ENCODE results near the gene COPZ1. TPM values are rescaled to one million over a fixed set of nuclear protein-coding genes. Genes with fewer than 3 reads are reported as not detected.

Gene COPZ1
- total and polyA plus RNA-seq, 4 donors, result 54.1 to 72.1 (median 67.2) TPM

- intact Hi-C loops (cut with DNase I), result no loop called here
- Histone ChIP-seq H3K27ac (ENCODE audit: low read depth in 1 of 2, low read length in 2 of 2) (no peak overlapping the region), H3K9me3 (ENCODE audit: control insufficient read depth, low read length) (no peaks in the 10 kb centered on the region), H3K27me3 (ENCODE audit: control insufficient read depth in 1 of 2, insufficient read depth in 2 of 2, low read length in 1 of 2) (no peaks in the 10 kb centered on the region), H3K4me3 (ENCODE audit: low read length in 2 of 2) (no peak overlapping the region), H3K4me1 (ENCODE audit: control insufficient read depth in 1 of 2, insufficient read depth in 2 of 2, low read length in 2 of 2) (no peaks in the 10 kb centered on the region), H3K36me3 (ENCODE audit: control insufficient read depth in 1 of 2, insufficient read depth in 2 of 2, low read length in 1 of 2) (peaks cover 0 to 2% of the 10 kb centered on the region in 2 donors)
- ATAC-seq (ENCODE audit: low FRiP score), result peak; percentile 28
- 81 to 86% methylated on average over 5 to 7 of the region's 7 CpGs for WGBS, 2 donors
- DNase-seq, result no peak
Observed at GRCh38 chr12:54390176-54390667, 65.3 kb downstream of the COPZ1 start.

GRCh38 chr12:54390668-54391551 lies 66.0 kb downstream of the COPZ1 start:
- DNase-seq, result peak; percentile 59 to 86
- Histone ChIP-seq H3K4me1 (ENCODE audit: control insufficient read depth in 1 of 2, insufficient read depth in 2 of 2, low read length in 2 of 2) (no peaks in the 10 kb centered on the region), H3K27me3 (ENCODE audit: control insufficient read depth in 1 of 2, insufficient read depth in 2 of 2, low read length in 1 of 2) (no peaks in the 10 kb centered on the region), H3K4me3 (ENCODE audit: low read length in 2 of 2) (no peak overlapping the region), H3K9me3 (ENCODE audit: control insufficient read depth, low read length) (no peaks in the 10 kb centered on the region), H3K27ac (ENCODE audit: low read depth in 1 of 2, low read length in 2 of 2) (no peak overlapping the region), H3K36me3 (ENCODE audit: control insufficient read depth in 1 of 2, insufficient read depth in 2 of 2, low read length in 1 of 2) (peaks cover 3 to 5% of the 10 kb centered on the region in 2 donors)
- 18 to 23% methylated on average over 36 to 51 of the region's 51 CpGs for WGBS, 2 donors
- peak; percentile 3 for ATAC-seq (ENCODE audit: low FRiP score)
- intact Hi-C loops (cut with DNase I), result no loop called here

DNA sequence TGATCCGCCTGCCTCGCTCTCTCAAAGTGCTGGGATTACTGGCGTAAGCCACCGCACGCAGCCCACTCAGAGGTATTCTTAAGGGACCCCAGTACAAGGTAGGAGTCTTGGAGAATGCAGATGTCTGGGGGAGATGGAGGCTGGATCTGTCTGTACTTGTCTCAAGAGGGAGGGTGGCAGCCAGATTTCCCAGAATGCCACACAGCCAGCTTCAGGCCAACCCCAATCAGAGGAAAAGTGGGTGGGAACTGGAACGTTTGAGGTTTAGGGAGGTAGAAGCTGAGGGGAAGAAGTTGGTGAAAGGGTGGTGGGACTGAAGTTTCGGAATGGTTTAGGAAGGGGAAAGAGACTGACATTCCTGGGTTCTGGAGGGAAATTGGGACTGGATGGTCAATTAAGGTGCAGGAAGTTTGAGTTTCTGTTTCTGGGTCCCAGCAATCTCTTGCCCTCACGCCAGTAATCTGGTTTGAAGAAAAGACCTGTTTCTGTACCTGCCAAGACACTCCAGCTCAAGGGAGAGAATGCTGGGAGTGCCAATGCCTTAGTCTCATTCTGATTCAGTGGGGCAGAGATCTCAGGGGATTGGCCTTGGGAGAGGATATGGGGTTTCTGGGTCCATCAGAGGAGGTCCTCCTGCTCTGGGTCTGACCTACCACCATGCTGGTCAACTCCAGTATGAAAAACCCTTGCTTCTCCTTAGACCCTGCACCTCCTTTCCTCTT lies 67.7 kb downstream of the COPZ1 start:
- Histone ChIP-seq H3K9me3 (ENCODE audit: control insufficient read depth, low read length) (no peaks in the 10 kb centered on the region), H3K27me3 (ENCODE audit: control insufficient read depth in 1 of 2, insufficient read depth in 2 of 2, low read length in 1 of 2) (no peaks in the 10 kb centered on the region), H3K27ac (ENCODE audit: low read depth in 1 of 2, low read length in 2 of 2) (no peak overlapping the region), H3K4me1 (ENCODE audit: control insufficient read depth in 1 of 2, insufficient read depth in 2 of 2, low read length in 2 of 2) (no peaks in the 10 kb centered on the region), H3K4me3 (ENCODE audit: low read length in 2 of 2) (no peak overlapping the region), H3K36me3 (ENCODE audit: control insufficient read depth in 1 of 2, insufficient read depth in 2 of 2, low read length in 1 of 2) (peaks cover 10 to 16% of the 10 kb centered on the region in 2 donors)
- 85 to 89% methylated on average over 8 of the region's 8 CpGs for WGBS, 2 donors
- ATAC-seq (ENCODE audit: low FRiP score), result no peak
- intact Hi-C loops (cut with DNase I), result no loop called here
- no peak for DNase-seq

GRCh38 chr12:54393207-54393609 lies 68.3 kb downstream of the COPZ1 start:
- Histone ChIP-seq H3K27ac (ENCODE audit: low read depth in 1 of 2, low read length in 2 of 2) (no peak overlapping the region), H3K9me3 (ENCODE audit: control insufficient read depth, low read length) (no peaks in the 10 kb centered on the region), H3K4me3 (ENCODE audit: low read length in 2 of 2) (no peak overlapping the region), H3K27me3 (ENCODE audit: control insufficient read depth in 1 of 2, insufficient read depth in 2 of 2, low read length in 1 of 2) (no peaks in the 10 kb centered on the region), H3K4me1 (ENCODE audit: control insufficient read depth in 1 of 2, insufficient read depth in 2 of 2, low read length in 2 of 2) (no peaks in the 10 kb centered on the region), H3K36me3 (ENCODE audit: control insufficient read depth in 1 of 2, insufficient read depth in 2 of 2, low read length in 1 of 2) (peaks cover 10 to 17% of the 10 kb centered on the region in 2 donors)
- 75 to 77% methylated on average over 6 of the region's 6 CpGs for WGBS, 2 donors
- intact Hi-C loops (cut with DNase I), result no loop called here
- DNase-seq (no peak), ATAC-seq (ENCODE audit: low FRiP score) (no peak)

DNA sequence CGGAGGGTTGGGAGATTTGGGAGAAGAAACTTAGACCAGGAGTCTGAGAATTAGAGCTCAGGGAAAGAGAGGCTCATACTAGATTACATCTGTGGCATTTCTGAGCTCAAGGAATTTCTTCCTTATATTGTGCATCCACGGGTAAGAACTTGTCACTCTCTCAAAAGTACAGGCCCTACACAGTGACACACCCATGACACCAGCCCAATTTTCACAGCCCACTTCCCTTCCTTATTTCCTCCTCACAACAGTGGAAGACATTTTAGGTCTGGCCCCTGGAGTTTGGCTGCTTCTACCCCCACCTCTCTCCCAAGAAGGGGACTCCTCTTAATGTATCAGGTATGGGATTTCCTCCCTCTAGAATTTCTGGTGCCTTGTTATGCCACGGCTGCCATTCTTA lies 68.8 kb downstream of the COPZ1 start:
- WGBS, 2 donors, result 87 to 88% methylated on average over 3 of the region's 3 CpGs
- DNase-seq, result no peak
- Histone ChIP-seq H3K4me3 (ENCODE audit: low read length in 2 of 2) (no peak overlapping the region), H3K4me1 (ENCODE audit: control insufficient read depth in 1 of 2, insufficient read depth in 2 of 2, low read length in 2 of 2) (no peaks in the 10 kb centered on the region), H3K27me3 (ENCODE audit: control insufficient read depth in 1 of 2, insufficient read depth in 2 of 2, low read length in 1 of 2) (no peaks in the 10 kb centered on the region), H3K27ac (ENCODE audit: low read depth in 1 of 2, low read length in 2 of 2) (no peak overlapping the region), H3K36me3 (ENCODE audit: control insufficient read depth in 1 of 2, insufficient read depth in 2 of 2, low read length in 1 of 2) (peaks cover 10 to 20% of the 10 kb centered on the region in 2 donors), H3K9me3 (ENCODE audit: control insufficient read depth, low read length) (no peaks in the 10 kb centered on the region)
- intact Hi-C loops (cut with DNase I), result no loop called here
- ATAC-seq (ENCODE audit: low FRiP score), result no peak

GRCh38 chr12:54394281-54394719 lies 69.4 kb downstream of the COPZ1 start:
- no peak for DNase-seq
- WGBS, 2 donors, result 55 to 59% methylated on average over 4 of the region's 4 CpGs

GRCh38 chr12:54394986-54395385 lies 70.1 kb downstream of the COPZ1 start:
- WGBS, 2 donors, result 56 to 72% methylated on average over 1 of the region's 1 CpG

More at GRCh38 chr12:54394281-54394719, 69.4 kb downstream of the COPZ1 start:
- Histone ChIP-seq H3K9me3 (ENCODE audit: control insufficient read depth, low read length) (no peaks in the 10 kb centered on the region), H3K27ac (ENCODE audit: low read depth in 1 of 2, low read length in 2 of 2) (no peak overlapping the region), H3K36me3 (ENCODE audit: control insufficient read depth in 1 of 2, insufficient read depth in 2 of 2, low read length in 1 of 2) (peaks cover 10 to 20% of the 10 kb centered on the region in 2 donors), H3K4me3 (ENCODE audit: low read length in 2 of 2) (no peak overlapping the region), H3K4me1 (ENCODE audit: control insufficient read depth in 1 of 2, insufficient read depth in 2 of 2, low read length in 2 of 2) (no peaks in the 10 kb centered on the region), H3K27me3 (ENCODE audit: control insufficient read depth in 1 of 2, insufficient read depth in 2 of 2, low read length in 1 of 2) (no peaks in the 10 kb centered on the region)
- ATAC-seq (ENCODE audit: low FRiP score), result peak; percentile 30
- intact Hi-C loops (cut with DNase I), result no loop called here

GRCh38 chr12:54395545-54395944 lies 70.6 kb downstream of the COPZ1 start:
- Histone ChIP-seq H3K9me3 (ENCODE audit: control insufficient read depth, low read length) (no peaks in the 10 kb centered on the region), H3K4me1 (ENCODE audit: control insufficient read depth in 1 of 2, insufficient read depth in 2 of 2, low read length in 2 of 2) (no peaks in the 10 kb centered on the region), H3K36me3 (ENCODE audit: control insufficient read depth in 1 of 2, insufficient read depth in 2 of 2, low read length in 1 of 2) (peaks cover 10 to 23% of the 10 kb centered on the region in 2 donors), H3K27me3 (ENCODE audit: control insufficient read depth in 1 of 2, insufficient read depth in 2 of 2, low read length in 1 of 2) (no peaks in the 10 kb centered on the region), H3K4me3 (ENCODE audit: low read length in 2 of 2) (no peak overlapping the region), H3K27ac (ENCODE audit: low read depth in 1 of 2, low read length in 2 of 2) (no peak overlapping the region)
- ATAC-seq (ENCODE audit: low FRiP score), result no peak
- intact Hi-C loops (cut with DNase I), result no loop called here
- DNase-seq, result no peak

More at GRCh38 chr12:54394986-54395385, 70.1 kb downstream of the COPZ1 start:
- Histone ChIP-seq H3K4me3 (ENCODE audit: low read length in 2 of 2) (no peak overlapping the region), H3K27ac (ENCODE audit: low read depth in 1 of 2, low read length in 2 of 2) (no peak overlapping the region), H3K27me3 (ENCODE audit: control insufficient read depth in 1 of 2, insufficient read depth in 2 of 2, low read length in 1 of 2) (no peaks in the 10 kb centered on the region), H3K9me3 (ENCODE audit: control insufficient read depth, low read length) (no peaks in the 10 kb centered on the region), H3K36me3 (ENCODE audit: control insufficient read depth in 1 of 2, insufficient read depth in 2 of 2, low read length in 1 of 2) (peaks cover 10 to 23% of the 10 kb centered on the region in 2 donors), H3K4me1 (ENCODE audit: control insufficient read depth in 1 of 2, insufficient read depth in 2 of 2, low read length in 2 of 2) (no peaks in the 10 kb centered on the region)
- DNase-seq, result no peak
- intact Hi-C loops (cut with DNase I), result no loop called here
- no peak for ATAC-seq (ENCODE audit: low FRiP score)

All from aorta (tissue), 5 donors.